AG20443 (cell line): ENCODE results near the gene RRP1.
A peak's percentile ranks its signal among the peaks of the same experiment; 100 is the strongest.

Experiments used
- DNase-seq: peaks from one replicate; pipeline ENCODE4 v3.0.0; 2012; ENCODE audit warnings: low spot score, mixed read lengths

Gene RRP1, protein sequence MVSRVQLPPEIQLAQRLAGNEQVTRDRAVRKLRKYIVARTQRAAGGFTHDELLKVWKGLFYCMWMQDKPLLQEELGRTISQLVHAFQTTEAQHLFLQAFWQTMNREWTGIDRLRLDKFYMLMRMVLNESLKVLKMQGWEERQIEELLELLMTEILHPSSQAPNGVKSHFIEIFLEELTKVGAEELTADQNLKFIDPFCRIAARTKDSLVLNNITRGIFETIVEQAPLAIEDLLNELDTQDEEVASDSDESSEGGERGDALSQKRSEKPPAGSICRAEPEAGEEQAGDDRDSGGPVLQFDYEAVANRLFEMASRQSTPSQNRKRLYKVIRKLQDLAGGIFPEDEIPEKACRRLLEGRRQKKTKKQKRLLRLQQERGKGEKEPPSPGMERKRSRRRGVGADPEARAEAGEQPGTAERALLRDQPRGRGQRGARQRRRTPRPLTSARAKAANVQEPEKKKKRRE

GRCh38 chr21:43789276-43790009 lies at the start of gene RRP1:
RRP1 (plus strand) TSS chr21:43789577; CDS start chr21:43789630, 53 bp downstream.
- DNase-seq, result peak; percentile 100

DNA sequence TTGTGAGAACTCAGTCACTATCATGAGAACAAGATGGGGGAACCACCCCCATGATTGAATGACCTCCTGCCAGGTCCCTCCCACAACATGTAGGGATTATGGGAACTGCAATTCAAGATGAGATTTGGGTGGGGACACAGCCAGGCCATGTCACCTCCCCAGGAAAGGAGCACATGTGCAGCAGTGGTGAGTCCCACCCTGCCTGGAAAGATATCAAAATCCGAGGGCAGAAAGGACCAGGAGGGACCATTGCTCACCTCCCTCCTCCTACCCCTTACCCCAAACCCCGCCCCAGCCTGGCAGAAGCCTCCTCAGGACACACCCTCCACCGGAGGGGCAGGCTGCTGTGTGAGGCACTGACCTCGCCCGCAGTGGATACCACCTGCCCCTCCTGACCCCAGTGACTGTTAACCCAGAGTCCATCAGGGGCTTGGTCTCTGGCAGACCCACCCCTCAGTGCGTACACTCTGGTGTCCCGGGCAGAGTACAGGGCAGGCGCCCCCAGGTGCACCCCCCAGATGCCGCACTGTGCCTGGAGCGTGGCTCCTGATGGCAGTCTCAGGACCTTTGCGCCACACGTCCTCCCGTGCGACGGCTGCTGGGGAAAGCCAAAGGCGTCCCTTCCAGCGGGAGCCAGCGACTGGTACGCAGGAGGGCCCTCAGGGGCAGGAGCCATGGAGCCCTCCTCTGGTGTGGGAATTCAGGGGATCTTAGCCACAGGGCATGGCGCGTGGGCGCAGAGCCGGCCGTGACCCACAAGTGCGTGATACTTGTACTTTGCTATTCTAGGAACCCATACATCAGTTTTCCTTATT lies 49.5 kb upstream of the RRP1 start:
- DNase-seq, result no peak

- no peak for DNase-seq
These were observed 48.8 kb upstream of the RRP1 start for GRCh38 chr21:43740497-43741156.

GRCh38 chr21:43741423-43742096 lies 47.8 kb upstream of the RRP1 start:
- DNase-seq, result no peak

DNA sequence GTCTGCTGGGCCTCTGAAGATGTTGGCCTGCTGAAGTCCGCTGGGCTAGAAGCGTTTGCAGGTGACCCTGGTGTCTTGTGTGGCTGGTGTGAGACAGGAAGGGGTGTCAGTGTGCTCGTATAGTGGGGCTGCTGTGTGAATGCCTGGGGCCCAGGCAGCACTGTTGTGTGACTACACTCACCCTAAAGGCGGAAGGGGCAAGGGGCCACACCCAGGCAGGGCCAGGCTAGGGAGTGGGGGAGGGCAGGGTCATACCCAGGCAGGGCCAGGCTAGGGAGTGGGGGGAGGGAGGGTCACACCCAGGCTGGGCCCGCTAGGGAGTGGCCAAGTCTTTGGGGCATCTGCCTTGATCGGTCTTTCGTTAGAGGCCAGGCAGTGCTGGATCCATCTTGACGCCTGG lies 45.4 kb upstream of the RRP1 start:
- DNase-seq, result no peak

GRCh38 chr21:43744725-43745124 lies 44.7 kb upstream of the RRP1 start:
- DNase-seq, result no peak

DNA sequence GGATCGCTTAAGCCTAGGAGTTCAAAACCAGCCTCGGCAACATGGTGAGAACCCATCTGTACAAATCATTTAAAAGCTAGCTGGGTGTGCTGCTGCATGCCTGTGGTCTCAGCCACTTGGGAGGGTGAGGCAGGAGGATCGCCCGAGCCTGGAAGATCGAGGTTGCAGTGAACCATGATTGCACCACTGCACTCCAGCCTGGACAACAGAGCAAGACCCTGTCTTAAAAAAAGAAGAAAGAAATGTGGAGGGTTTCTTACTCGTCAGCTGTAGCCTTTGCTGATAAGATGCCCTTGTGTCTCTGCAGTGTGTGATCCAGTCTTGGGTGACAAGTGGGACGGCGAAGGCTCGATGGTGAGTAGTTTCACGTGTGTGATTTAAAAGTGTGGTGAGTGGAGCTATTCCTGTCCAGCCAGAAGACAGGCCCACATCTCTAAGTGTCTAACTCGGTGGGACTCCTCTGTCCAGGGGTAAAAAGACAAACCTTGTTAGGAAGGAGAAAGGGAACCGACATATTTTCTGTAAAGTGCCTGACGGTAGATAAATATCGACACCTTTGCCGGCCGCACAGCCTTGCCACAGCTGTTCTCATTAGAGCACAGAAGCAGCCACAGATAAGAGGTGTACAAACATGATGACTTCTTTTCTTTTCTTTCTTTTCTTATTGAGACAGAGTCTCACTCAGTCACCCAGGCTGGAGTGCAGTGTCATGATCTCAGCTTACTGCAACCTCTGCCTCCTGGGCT lies 43.4 kb upstream of the RRP1 start:
- no peak for DNase-seq

DNA sequence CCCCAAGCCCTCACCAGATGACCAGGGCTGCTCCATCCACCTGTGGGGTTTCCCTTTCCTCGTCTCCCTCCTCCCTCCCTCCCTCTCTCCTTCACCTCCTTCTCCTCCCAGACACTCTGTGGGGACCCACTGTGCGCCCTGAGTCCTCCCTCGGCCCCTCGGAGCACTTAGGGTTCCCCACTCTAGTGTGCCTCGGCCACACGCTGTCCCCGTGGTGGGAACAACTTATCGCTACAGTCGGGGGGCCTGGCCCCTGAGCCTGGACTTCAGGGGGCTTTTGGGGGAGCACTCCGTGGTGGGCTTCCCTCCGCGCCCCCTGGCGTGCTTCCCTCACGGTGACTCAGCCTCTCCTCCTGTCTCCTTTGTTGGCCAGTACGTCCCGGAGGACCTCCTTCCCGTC lies 40.8 kb upstream of the RRP1 start:
- no peak for DNase-seq

DNA sequence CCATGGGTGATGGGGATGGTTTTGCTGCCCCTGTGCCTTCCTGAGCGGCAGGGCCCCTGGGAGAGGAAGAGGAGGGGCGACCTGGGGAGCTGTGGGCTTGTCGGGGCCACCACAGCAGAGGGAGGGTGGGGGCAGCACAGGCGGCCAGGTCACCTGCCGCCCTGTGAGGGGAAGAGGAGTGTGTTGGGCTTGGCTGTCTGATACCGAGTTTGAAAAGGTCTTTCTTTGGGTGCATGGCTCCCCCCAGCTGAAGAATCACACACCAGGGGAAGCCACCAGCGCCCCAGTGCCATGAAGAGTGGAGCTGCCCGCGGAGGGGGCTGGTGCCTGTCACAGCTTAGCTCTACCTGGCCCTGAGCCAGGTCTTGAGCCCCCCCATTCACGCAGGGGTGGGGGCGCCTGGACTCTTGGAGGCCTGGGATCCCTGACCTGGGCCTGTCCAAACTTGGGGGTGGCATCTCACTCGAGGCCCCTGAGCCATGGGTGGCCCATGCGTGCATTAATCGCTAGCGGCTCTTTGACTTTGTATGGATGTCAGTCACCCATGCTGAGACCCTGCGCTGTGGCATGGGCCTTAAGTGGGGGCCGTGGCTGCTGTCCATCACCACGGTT lies 39.6 kb upstream of the RRP1 start:
- no peak for DNase-seq

DNA sequence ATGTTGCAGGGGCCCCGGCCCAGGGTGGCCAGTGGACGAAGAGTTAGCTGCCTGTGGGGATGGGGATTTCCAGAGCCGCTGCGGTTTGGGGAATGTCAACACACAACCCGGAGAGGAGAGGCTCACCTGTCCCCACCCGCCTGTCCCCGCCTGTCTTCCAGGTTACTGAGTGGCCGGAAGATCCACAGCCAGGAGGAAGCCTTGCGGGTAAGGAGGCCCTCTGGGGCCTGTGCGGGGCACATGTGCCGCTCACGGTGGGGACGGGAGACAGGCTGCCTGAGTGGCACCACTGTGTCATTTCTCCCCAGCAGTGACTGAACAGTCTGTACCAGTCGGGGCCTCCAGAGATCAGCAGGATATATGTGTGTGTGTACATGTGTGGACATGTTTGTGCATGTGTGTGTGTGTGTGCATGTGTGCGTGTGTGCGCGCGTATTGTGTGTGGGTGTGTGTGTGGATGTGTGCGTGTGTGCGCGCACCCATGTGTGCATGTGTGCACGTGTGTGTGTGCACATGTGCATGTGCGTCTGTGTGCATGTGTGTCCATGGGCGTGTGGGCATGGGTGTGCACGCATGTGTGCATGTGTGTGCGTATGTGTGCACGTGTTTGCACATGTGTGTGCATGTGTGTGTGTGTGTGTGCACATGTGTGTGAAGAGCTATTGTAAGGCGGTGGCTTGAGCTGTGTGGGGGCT lies 38.9 kb upstream of the RRP1 start:
- DNase-seq, result no peak

DNA sequence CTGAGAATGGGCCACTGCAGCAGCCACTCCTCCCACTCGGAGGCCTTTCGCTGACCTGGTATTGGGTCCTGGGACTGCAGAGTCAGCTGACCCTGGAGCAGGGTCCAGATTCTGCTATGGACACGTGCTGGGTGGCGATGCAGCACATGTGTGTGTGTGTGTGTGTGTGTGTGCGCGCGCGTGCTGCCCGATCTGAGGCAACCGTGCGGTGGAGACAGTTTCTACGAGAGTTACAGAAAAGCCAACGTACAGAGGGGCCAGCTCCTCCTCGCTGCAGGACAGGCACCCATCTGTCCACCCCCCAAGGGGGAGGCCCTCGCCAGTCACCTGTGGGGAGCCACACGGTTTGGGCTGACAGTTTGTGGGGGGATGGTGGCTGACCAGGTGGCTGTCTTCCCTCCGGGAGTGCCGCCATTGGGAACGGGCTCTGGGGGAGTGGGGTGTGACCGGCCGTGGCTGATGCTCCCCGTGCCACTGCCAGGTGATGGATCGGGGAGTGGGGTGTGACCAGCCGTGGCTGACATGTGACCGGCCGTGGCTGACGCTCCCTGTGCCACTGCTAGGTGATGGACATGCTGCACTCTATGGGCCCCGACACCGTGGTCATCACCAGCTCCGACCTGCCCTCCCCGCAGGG lies 37.3 kb upstream of the RRP1 start:
- DNase-seq, result no peak

- no peak for DNase-seq
These were observed 36.5 kb upstream of the RRP1 start for GRCh38 chr21:43752758-43753438.

GRCh38 chr21:43753439-43753799 lies 36.0 kb upstream of the RRP1 start:
- DNase-seq, result no peak

DNA sequence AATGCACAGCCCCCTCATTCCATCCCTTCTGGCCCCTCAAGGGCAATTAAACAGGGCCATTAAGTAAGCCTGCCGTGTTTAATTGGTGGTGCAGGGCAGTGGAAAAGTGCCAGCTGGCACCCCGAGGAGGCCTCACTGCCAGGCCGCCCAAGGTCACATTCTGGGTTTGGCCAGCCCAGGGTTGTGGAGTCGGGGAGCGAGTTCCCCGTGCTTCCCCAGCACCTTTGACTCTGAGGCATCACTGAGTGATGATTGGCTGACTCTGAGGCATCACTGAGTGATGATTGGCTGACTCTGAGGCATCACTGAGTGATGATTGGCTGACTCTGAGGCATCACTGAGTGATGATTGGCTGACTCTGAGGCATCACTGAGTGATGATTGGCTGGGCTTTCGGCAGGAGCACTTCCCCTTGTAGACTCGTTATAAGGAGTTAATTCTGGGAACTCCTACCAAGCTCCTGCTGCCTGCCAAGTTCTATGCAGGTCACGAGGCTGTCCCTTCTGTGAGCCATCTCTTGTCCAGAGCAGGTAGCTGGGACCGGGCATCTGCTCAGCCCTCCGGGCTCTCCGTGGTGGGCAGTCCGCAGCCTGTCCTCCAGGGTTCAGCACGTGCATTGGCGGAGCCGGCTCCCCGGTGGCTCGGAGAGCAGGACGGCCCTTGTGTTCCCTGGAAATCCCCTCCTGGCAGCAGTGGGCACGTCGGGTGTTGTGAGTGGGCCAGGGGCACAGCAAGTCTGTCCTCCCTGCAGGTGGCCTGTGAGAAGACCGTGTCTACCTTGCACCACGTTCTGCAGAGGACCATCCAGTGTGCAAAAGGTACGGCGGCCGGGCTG lies 34.2 kb upstream of the RRP1 start:
- no peak for DNase-seq

DNA sequence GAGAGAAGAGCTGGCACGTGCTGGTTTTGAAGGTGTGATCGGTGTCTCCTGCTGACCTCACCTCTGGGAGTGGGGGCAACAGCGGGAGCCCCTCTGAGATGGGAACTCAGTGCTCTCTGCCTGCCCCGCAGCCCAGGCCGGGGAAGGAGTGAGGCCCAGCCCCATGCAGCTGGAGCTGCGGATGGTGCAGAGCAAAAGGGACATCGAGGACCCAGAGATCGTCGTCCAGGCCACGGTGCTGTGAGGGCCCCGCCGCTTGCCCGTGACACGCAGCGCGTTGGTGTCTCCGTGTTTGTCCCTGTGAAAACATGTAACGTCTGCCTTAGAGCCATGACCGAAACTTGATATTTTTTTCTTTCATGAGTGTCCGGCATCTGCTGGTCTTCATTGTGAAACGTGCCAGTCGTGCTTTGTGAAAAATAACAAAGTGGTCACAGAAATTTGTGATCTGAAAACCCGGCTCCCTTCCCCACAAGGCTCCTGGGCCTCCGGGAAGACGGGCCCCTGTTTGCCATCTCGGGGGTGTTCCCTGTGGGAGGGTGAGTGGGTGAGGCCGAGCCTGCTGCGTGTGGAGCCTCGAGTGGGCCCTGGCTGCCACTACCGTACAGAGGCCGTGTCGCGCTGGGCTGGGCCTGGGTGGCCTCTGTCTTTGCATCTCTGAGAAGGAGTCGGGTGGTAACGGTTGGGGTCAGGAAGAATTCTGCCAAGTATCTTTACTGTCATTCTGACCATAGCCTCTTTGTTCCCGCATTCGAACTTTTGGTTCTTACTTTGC lies 33.4 kb upstream of the RRP1 start:
- DNase-seq, result no peak

- DNase-seq, result no peak
These were observed 31.8 kb upstream of the RRP1 start for GRCh38 chr21:43757601-43758000.

- no peak for DNase-seq
These were observed 31.2 kb upstream of the RRP1 start for GRCh38 chr21:43758111-43758641.
